ENCODE data around the gene GPC5.

DNA sequence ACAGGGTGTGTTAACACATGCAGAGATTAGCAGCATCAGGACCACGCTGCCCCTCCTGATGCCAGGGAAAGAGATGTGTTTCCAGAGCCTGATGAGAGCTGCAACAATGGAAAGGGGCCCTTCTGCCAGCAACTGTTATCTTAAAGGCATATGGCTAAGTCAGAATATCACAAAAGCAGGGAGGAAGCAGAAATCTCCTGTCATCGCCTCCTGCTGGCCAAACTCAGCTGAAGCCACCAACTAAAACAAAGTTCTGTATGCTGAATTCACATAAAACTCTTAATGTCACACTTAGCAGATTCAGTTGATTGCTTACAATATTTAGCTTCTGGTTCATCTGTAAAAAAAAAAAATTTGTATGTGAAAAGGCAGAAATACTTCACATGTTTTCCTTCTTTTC, 178.2 kb downstream of the GPC5 start:
- TF ChIP-seq, protein P1, sequence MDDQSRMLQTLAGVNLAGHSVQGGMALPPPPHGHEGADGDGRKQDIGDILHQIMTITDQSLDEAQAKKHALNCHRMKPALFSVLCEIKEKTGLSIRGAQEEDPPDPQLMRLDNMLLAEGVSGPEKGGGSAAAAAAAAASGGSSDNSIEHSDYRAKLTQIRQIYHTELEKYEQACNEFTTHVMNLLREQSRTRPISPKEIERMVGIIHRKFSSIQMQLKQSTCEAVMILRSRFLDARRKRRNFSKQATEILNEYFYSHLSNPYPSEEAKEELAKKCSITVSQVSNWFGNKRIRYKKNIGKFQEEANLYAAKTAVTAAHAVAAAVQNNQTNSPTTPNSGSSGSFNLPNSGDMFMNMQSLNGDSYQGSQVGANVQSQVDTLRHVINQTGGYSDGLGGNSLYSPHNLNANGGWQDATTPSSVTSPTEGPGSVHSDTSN (IDR thresholded peaks at IDR 0.05): no peak
- no peak for TF ChIP-seq ZC3H11A (IDR thresholded peaks at IDR 0.05)

All from A549 (cell line).